ENCODE measurements around the gene CDC25A. TPM values are rescaled to one million over a fixed set of nuclear protein-coding genes. Genes with fewer than 3 reads are reported as not detected.

The CDC25A gene
- polyA plus RNA-seq, 2 of the 4 experiments (the other 2 are of a cell fraction): 6.4 to 9.8 TPM

DNA sequence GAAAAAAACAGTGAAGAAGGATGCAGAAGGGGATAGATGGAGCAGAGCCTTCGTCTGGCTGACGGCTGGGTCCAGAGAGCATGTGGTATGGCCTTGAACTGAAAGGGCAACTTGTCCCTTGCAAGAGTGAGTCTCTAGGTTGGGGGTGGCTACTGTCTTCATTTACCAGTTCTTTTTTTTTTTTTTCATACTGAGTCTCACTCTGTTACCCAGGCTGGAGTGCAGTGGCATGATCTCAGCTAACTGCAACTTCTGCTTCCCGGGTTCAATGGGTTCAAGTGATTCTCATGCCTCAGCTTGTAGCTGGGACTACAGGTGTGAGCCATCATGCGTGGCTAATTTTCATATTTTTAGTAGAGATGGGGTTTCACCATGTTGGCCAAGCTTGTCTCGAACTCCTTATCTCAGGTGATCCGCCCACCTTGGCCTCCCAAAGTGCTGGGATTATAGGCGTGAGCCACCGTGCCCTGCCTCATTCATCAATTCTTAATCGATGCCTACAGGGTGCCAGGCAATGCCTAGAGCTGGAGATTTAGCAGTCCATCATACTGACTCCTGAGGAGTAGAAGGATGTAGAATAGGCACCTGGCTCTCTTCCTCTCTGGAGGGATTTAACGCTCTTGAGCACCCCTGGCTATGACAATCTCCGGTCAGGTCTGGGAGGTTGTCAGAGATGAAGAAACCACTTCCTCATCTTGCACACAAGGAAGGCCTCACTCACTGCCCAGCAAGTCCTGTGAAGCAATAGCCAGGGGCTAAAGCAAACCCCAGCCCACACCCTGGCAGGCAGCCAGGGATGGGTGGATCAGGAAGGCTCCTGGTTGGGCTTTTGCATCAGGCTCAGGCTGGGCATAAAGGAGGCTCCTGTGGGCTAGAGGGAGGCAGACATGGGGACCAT lies 34.6 kb upstream of the CDC25A start, which contains the start of gene CAMP:
Gene CAMP, plus strand, starts transcription at position 880 of the 898 bp plus-strand sequence. Its CDS starts 17 bp downstream, at position 897.
- 79% methylated on average over 9 of the region's 11 CpGs for WGBS (ENCODE audit: missing lambda C conversion rate)

DNA sequence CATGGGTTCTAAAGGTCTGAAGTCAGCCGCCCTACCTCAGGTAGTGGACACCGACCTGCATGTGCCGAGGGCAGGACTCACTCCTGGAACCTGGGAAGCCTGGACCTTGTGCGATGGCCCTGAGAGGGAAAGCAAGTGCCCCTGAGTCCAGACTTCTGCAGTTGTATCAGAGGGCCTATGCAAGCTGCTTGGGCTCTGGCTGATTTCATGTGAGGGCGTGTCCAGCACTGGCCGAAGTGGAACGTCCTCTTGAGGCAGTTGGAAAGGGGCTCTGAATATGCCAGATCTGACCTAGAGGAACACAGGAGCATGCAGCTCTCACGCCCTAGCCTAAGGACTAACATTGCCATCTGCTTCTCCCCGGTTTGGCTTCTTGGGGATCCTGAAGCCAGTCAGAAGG lies 32.5 kb upstream of the CDC25A start:
- WGBS (ENCODE audit: missing lambda C conversion rate): 83% methylated on average over 2 of the region's 9 CpGs

More for the DNA sequence above, 34.6 kb upstream of the CDC25A start, which contains the start of gene CAMP:
- Histone ChIP-seq H3K4me1 (no peaks in the 10 kb centered on the region), H3K9me3 (no peaks in the 10 kb centered on the region), H3K4me3 (no peak within 1 kb of the TSS), H3K27ac (no peak within 1 kb of the TSS), H3K4me2 (no peak within 1 kb of the TSS)
- FAIRE-seq (no peak), ATAC-seq (no peak; a peak in 1 of 6 replicates), DNase-seq (ENCODE audit: low read depth in 1 of 2, low spot score in 1 of 2) (peak in 1 of 2 experiments; percentile 33)
- POLR2A ChIA-PET: no interaction called here
- TF ChIP-seq MYC (IDR thresholded peaks at IDR 0.05; ENCODE audit: borderline replicate concordance, low read length) (no peak), EHF (CRISPR knock-in tag; IDR thresholded peaks at IDR 0.05) (no peak), CHD4 (IDR thresholded peaks at IDR 0.05; ENCODE audit: borderline replicate concordance) (no peak), NPAS2 (CRISPR knock-in tag; IDR thresholded peaks at IDR 0.05; ENCODE audit: borderline replicate concordance) (no peak), HES2 (IDR thresholded peaks at IDR 0.05) (no peak), JUN (IDR thresholded peaks at IDR 0.05) (no peak), E2F6 (IDR thresholded peaks at IDR 0.05; ENCODE audit: borderline replicate concordance, low read depth) (no peak), JUNB (IDR thresholded peaks at IDR 0.05) (no peak), GATA3 (IDR thresholded peaks at IDR 0.05; ENCODE audit: borderline replicate concordance) (no peak), POLR2A (IDR thresholded peaks at IDR 0.05; ENCODE audit: low read length) (no peak), RNF2 (IDR thresholded peaks at IDR 0.05; ENCODE audit: borderline replicate concordance, low read depth) (no peak), FOSB (CRISPR knock-in tag; IDR thresholded peaks at IDR 0.05) (no peak), HOXA7 (CRISPR knock-in tag; IDR thresholded peaks at IDR 0.05) (no peak), FOSL2 (IDR thresholded peaks at IDR 0.05) (no peak), FOSL2 (CRISPR knock-in tag; IDR thresholded peaks at IDR 0.05) (no peak)
- TF ChIP-seq, protein P1, sequence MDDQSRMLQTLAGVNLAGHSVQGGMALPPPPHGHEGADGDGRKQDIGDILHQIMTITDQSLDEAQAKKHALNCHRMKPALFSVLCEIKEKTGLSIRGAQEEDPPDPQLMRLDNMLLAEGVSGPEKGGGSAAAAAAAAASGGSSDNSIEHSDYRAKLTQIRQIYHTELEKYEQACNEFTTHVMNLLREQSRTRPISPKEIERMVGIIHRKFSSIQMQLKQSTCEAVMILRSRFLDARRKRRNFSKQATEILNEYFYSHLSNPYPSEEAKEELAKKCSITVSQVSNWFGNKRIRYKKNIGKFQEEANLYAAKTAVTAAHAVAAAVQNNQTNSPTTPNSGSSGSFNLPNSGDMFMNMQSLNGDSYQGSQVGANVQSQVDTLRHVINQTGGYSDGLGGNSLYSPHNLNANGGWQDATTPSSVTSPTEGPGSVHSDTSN (IDR thresholded peaks at IDR 0.05): no peak
- CTCF ChIA-PET: interaction anchor here (0.6 to 3.5 kb wide), 3 partner anchors 13 to 178 kb away, joined by 3 to 18 read pairs (median 9); no protein-coding TSS in a partner anchor

More for the DNA sequence above, 32.5 kb upstream of the CDC25A start:
- FAIRE-seq (no peak), DNase-seq (ENCODE audit: low read depth in 1 of 2, low spot score in 1 of 2) (no peak), ATAC-seq (no peak)
- H3K4me1 ChIP-seq: peaks cover under 1% of the 10 kb centered on the region; the same call in 1 of the 3 replicates
- no peak overlapping the region for H3K4me3 ChIP-seq
- ChIA-PET CTCF (interaction anchor here (0.8 kb wide), 1 partner anchor 10 kb away, joined by 3 read pairs; no protein-coding TSS in a partner anchor), POLR2A (no interaction called here)
- H3K27ac ChIP-seq: no peak overlapping the region
- no peaks in the 10 kb centered on the region for H3K9me3 ChIP-seq
- no peak for TF ChIP-seq ESRRA (IDR thresholded peaks at IDR 0.05; ENCODE audit: borderline replicate concordance, low read length)
- TF ChIP-seq CBX8 (IDR thresholded peaks at IDR 0.05): no peak
- no peak for TF ChIP-seq NPAS2 (CRISPR knock-in tag; IDR thresholded peaks at IDR 0.05; ENCODE audit: borderline replicate concordance)
- TF ChIP-seq, protein P1 (IDR thresholded peaks at IDR 0.05): no peak
- TF ChIP-seq REST (IDR thresholded peaks at IDR 0.05): no peak
- no peak for TF ChIP-seq HOXB5 (CRISPR knock-in tag; IDR thresholded peaks at IDR 0.05)
- TF ChIP-seq CHD4 (IDR thresholded peaks at IDR 0.05; ENCODE audit: borderline replicate concordance): no peak
- TF ChIP-seq ZC3H11A (IDR thresholded peaks at IDR 0.05): no peak
- TF ChIP-seq EHMT2 (IDR thresholded peaks at IDR 0.05; ENCODE audit: low read depth): no peak
- no peak for TF ChIP-seq NFE2L2 (conservative IDR thresholded peaks at IDR 0.05; ENCODE audit: low read length)
- TF ChIP-seq BHLHE40 (IDR thresholded peaks at IDR 0.05; ENCODE audit: low read depth, low read length): no peak
- TF ChIP-seq USF2 (IDR thresholded peaks at IDR 0.05): no peak
- no peak for TF ChIP-seq MAFK (IDR thresholded peaks at IDR 0.05; ENCODE audit: partially characterized antibody)
- no peak overlapping the region for H3K4me2 ChIP-seq
